ENCODE results near the gene NRIP2. TPM values are rescaled to one million over a fixed set of nuclear protein-coding genes. Genes with fewer than 3 reads are reported as not detected.

NRIP2 gene
- total and polyA plus RNA-seq, 10 of the 15 experiments (the other 5 are each of a cell fraction or from before 2014, with no cell fraction given) = 0.04 to 0.83 (median 0.42) TPM; not detected in 7

DNA sequence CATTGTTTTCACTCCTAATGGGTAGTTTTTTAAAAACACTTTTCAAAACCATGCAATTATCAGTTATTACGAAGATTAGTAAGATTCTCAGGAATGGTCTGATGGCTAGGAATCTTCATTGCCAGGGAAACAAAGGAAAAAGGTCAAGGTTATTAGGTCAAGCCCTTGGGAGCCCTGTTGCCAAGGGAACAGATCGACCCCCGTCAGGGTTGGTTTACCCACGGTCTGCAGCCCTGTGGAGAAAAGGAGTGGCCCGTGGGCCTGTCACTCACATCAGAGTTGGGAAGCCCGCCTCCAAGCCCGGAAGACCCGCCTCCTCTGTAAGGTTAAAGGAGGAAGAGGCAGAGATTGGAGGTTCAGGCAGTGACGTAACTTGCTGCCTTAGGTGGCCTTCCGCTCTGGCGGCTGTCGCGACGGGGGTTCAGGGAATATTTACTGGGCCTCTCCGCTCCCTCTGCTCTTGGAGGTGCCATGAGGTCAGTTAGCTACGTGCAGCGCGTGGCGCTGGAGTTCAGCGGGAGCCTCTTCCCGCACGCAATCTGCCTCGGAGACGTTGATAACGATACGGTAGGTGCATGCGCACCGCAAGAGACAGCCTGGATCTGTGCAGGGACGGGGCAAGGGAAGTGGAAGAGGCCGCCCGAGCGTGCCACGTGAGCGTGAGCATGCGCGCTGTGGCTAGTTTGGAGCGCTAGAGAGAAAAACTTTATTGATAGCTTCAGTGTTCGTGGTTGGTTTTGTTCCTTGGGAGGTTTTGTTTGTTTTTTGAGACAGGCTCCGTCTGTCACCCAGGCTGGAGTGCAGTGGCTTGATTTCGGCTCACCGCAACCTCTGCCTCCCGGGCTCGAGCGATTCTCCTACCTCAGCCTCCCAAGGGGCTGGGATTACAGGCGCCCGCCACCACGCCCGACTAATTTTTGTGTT is 22.3 kb downstream of the NRIP2 start, which contains the start of gene ITFG2 (continued):
- peak; percentile 92 for TF ChIP-seq MYC (IDR thresholded peaks at IDR 0.05; ENCODE audit: insufficient read depth, insufficient read length, insufficient replicate concordance, low read length, severe bottlenecking)
- TF ChIP-seq CHD1 (IDR thresholded peaks at IDR 0.05; ENCODE audit: low read depth, low read length) = peak; percentile 55; the same call in 1 of the 2 replicates
- TF ChIP-seq SP1 (IDR thresholded peaks at IDR 0.05; ENCODE audit: low read depth, low read length) = peak; percentile 89
- TF ChIP-seq POLR2AphosphoS2 (IDR thresholded peaks at IDR 0.05; ENCODE audit: low read depth, low read length) = peak; percentile 97
- TF ChIP-seq RB1 (IDR thresholded peaks at IDR 0.05; ENCODE audit: borderline replicate concordance) = peak; percentile 86; the same call in 1 of the 2 replicates
- TF ChIP-seq, protein P1, sequence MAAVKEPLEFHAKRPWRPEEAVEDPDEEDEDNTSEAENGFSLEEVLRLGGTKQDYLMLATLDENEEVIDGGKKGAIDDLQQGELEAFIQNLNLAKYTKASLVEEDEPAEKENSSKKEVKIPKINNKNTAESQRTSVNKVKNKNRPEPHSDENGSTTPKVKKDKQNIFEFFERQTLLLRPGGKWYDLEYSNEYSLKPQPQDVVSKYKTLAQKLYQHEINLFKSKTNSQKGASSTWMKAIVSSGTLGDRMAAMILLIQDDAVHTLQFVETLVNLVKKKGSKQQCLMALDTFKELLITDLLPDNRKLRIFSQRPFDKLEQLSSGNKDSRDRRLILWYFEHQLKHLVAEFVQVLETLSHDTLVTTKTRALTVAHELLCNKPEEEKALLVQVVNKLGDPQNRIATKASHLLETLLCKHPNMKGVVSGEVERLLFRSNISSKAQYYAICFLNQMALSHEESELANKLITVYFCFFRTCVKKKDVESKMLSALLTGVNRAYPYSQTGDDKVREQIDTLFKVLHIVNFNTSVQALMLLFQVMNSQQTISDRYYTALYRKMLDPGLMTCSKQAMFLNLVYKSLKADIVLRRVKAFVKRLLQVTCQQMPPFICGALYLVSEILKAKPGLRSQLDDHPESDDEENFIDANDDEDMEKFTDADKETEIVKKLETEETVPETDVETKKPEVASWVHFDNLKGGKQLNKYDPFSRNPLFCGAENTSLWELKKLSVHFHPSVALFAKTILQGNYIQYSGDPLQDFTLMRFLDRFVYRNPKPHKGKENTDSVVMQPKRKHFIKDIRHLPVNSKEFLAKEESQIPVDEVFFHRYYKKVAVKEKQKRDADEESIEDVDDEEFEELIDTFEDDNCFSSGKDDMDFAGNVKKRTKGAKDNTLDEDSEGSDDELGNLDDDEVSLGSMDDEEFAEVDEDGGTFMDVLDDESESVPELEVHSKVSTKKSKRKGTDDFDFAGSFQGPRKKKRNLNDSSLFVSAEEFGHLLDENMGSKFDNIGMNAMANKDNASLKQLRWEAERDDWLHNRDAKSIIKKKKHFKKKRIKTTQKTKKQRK (IDR thresholded peaks at IDR 0.05; ENCODE audit: low read depth, low read length) = peak; percentile 85
- TF ChIP-seq ZNF622 (IDR thresholded peaks at IDR 0.05) = no peak
- TF ChIP-seq, protein P2, sequence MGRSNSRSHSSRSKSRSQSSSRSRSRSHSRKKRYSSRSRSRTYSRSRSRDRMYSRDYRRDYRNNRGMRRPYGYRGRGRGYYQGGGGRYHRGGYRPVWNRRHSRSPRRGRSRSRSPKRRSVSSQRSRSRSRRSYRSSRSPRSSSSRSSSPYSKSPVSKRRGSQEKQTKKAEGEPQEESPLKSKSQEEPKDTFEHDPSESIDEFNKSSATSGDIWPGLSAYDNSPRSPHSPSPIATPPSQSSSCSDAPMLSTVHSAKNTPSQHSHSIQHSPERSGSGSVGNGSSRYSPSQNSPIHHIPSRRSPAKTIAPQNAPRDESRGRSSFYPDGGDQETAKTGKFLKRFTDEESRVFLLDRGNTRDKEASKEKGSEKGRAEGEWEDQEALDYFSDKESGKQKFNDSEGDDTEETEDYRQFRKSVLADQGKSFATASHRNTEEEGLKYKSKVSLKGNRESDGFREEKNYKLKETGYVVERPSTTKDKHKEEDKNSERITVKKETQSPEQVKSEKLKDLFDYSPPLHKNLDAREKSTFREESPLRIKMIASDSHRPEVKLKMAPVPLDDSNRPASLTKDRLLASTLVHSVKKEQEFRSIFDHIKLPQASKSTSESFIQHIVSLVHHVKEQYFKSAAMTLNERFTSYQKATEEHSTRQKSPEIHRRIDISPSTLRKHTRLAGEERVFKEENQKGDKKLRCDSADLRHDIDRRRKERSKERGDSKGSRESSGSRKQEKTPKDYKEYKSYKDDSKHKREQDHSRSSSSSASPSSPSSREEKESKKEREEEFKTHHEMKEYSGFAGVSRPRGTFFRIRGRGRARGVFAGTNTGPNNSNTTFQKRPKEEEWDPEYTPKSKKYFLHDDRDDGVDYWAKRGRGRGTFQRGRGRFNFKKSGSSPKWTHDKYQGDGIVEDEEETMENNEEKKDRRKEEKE (IDR thresholded peaks at IDR 0.05) = no peak
- peak; percentile 54 for TF ChIP-seq HCFC1 (IDR thresholded peaks at IDR 0.05; ENCODE audit: low read length)
- TF ChIP-seq JUND (IDR thresholded peaks at IDR 0.05; ENCODE audit: low read depth, low read length) = no peak
- no peak for TF ChIP-seq MEF2A (IDR thresholded peaks at IDR 0.05; ENCODE audit: insufficient read depth, low read depth, low read length)
- TF ChIP-seq, protein P3, sequence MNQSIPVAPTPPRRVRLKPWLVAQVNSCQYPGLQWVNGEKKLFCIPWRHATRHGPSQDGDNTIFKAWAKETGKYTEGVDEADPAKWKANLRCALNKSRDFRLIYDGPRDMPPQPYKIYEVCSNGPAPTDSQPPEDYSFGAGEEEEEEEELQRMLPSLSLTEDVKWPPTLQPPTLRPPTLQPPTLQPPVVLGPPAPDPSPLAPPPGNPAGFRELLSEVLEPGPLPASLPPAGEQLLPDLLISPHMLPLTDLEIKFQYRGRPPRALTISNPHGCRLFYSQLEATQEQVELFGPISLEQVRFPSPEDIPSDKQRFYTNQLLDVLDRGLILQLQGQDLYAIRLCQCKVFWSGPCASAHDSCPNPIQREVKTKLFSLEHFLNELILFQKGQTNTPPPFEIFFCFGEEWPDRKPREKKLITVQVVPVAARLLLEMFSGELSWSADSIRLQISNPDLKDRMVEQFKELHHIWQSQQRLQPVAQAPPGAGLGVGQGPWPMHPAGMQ (IDR thresholded peaks at IDR 0.05; ENCODE audit: borderline replicate concordance) = no peak
- peak in 1 of 2 experiments; percentile 24; a peak in 1 of 3 replicates for TF ChIP-seq EGR1 (IDR thresholded peaks at IDR 0.05; ENCODE audit: borderline replicate concordance in 1 of 2, low read depth in 2 of 2, low read length in 2 of 2)
- TF ChIP-seq BCL11A (IDR thresholded peaks at IDR 0.05; ENCODE audit: low read depth, low read length) = no peak
- peak; percentile 80 for TF ChIP-seq IKZF2 (IDR thresholded peaks at IDR 0.05)
- peak; percentile 74 for TF ChIP-seq YY1 (IDR thresholded peaks at IDR 0.05; ENCODE audit: low read depth, low read length)
- TF ChIP-seq RELA (IDR thresholded peaks at IDR 0.05; ENCODE audit: borderline replicate concordance, partially characterized antibody) = peak; percentile 87
- TF ChIP-seq ZNF207 (IDR thresholded peaks at IDR 0.05; ENCODE audit: borderline replicate concordance) = peak; percentile 89; the same call in 1 of the 2 replicates
